SK-N-SH (cell line): ENCODE measurements around the gene CAPN3.

Experiments
- CHD2 ChIP-seq: fragments of 150-350 bp; IDR thresholded peaks from 2 replicates; pipeline ENCODE4 v1.6.1; 2018; ENCODE audit warnings: low read length; ENCODE audit not compliant: partially characterized antibody
- EZH2phosphoT487 ChIP-seq: fragments of 200-600 bp; sonication (generic); IDR thresholded peaks from 2 replicates; pipeline ENCODE4 v1.6.1; 2017; ENCODE audit warnings: low read depth, mixed run types, mild to moderate bottlenecking, antibody characterized with exemption, moderate library complexity, borderline replicate concordance
- RFX5 ChIP-seq: IDR thresholded peaks from 2 replicates; pipeline ENCODE4 v1.6.1; 2012; ENCODE audit warnings: mild to moderate bottlenecking, improper control_type of control experiment, low read length
- TF ChIP-seq, protein P1 (sequence below): fragments of 200-600 bp; sonication (generic); IDR thresholded peaks from 2 replicates; pipeline ENCODE4 v1.6.1; 2017; ENCODE audit warnings: antibody characterized with exemption, mild to moderate bottlenecking, moderate library complexity

DNA sequence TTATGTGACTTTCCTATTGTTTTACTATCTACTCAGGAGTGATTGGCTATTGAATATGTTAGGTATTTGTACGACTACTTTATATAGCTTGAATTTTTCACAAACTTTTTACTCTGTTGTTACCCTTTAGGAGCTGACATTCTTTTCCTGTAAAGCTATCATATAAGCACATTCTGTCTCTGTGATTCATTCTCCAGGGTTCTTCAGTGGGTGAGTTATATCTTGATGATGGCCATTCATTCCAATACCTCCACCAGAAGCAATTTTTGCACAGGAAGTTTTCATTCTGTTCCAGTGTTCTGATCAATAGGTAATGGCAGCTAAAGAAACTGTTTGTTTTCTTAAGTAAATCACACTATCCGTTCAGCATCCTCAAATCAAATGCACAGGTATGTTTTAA is 10.1 kb upstream of the CAPN3 start:
- TF ChIP-seq, protein P1, sequence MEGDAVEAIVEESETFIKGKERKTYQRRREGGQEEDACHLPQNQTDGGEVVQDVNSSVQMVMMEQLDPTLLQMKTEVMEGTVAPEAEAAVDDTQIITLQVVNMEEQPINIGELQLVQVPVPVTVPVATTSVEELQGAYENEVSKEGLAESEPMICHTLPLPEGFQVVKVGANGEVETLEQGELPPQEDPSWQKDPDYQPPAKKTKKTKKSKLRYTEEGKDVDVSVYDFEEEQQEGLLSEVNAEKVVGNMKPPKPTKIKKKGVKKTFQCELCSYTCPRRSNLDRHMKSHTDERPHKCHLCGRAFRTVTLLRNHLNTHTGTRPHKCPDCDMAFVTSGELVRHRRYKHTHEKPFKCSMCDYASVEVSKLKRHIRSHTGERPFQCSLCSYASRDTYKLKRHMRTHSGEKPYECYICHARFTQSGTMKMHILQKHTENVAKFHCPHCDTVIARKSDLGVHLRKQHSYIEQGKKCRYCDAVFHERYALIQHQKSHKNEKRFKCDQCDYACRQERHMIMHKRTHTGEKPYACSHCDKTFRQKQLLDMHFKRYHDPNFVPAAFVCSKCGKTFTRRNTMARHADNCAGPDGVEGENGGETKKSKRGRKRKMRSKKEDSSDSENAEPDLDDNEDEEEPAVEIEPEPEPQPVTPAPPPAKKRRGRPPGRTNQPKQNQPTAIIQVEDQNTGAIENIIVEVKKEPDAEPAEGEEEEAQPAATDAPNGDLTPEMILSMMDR: no peak
- TF ChIP-seq EZH2phosphoT487 (no peak), CHD2 (no peak), RFX5 (no peak)
